GM10266 (cell line): Measurements from ENCODE around the gene NPHS2.

Experiments
- DNase-seq: peaks from one replicate; pipeline ENCODE4 v3.0.0; 2012; ENCODE audit errors: extremely low spot score
- TF ChIP-seq, protein P1 (sequence below): IDR thresholded peaks from 2 replicates; pipeline ENCODE4 v1.5.1; 2012; ENCODE audit warnings: mild to moderate bottlenecking, low read depth; ENCODE audit not compliant: control insufficient read depth, insufficient read depth; ENCODE audit errors: missing control alignments

NPHS2 gene

DNA sequence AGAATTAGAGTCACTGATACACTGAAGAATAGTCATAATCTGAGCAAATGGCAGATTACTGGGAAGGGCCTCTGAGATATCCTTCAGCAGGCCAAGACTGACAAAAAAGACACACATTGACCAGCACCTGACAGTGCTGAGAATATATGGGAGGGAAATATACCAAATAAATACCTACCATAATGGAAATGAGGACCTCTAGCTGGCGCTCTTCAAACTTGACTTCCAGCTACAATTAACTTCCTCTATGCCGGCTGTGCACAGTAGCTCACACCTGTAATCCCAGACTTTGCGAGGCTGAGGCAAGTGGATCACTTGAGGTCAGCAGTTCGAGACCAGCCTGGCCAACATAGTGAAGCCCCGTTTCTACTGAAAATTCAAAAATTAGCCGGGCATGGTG lies 69.5 kb downstream of the NPHS2 start:
- no peak for DNase-seq
- TF ChIP-seq, protein P1, sequence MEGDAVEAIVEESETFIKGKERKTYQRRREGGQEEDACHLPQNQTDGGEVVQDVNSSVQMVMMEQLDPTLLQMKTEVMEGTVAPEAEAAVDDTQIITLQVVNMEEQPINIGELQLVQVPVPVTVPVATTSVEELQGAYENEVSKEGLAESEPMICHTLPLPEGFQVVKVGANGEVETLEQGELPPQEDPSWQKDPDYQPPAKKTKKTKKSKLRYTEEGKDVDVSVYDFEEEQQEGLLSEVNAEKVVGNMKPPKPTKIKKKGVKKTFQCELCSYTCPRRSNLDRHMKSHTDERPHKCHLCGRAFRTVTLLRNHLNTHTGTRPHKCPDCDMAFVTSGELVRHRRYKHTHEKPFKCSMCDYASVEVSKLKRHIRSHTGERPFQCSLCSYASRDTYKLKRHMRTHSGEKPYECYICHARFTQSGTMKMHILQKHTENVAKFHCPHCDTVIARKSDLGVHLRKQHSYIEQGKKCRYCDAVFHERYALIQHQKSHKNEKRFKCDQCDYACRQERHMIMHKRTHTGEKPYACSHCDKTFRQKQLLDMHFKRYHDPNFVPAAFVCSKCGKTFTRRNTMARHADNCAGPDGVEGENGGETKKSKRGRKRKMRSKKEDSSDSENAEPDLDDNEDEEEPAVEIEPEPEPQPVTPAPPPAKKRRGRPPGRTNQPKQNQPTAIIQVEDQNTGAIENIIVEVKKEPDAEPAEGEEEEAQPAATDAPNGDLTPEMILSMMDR = no peak
